SK-N-SH (cell line): ENCODE data around the gene MUSTN1. TPM values are rescaled to one million over a fixed set of nuclear protein-coding genes. Genes with fewer than 3 reads are reported as not detected.

Experiments used
- CTCF ChIA-PET: fragments of 300-600, 350-600 bp; formaldehyde crosslinking; extraction: SDS; loops from one replicate; lab custom pipeline; 2021; lab: Yijun Ruan, JAX
- POLR2A ChIA-PET: fragments of 350-600 bp; sonication (Branson Sonifier 250); formaldehyde crosslinking; extraction: SDS; loops from one replicate; lab custom pipeline; 2020; ENCODE audit warnings: antibody characterized with exemption, inconsistent platforms; lab: Yijun Ruan, JAX
- DNase-seq: peaks from one replicate; pipeline ENCODE4 v3.0.0; 2012
- H2AFZ ChIP-seq: fragments of 200-600 bp; sonication (generic); 2 replicates; pipeline ENCODE4 v1.8.1; 2016; ENCODE audit warnings: antibody characterized with exemption, mild to moderate bottlenecking, low read depth
- H3F3A ChIP-seq: fragments of 200-600 bp; sonication (generic); replicated peaks from 2 replicates; pipeline ENCODE3; 2016; ENCODE audit warnings: antibody characterized with exemption, mild to moderate bottlenecking; ENCODE audit not compliant: insufficient read depth
- H3K27ac ChIP-seq, 2 experiments: fragments of 200-500 bp in 1 of 2; fragments of 200-600 bp in 1 of 2; sonication (Bioruptor generic) in 1 of 2; sonication (generic), shearing (Covaris generic) in 1 of 2; 2 replicates each; pipeline versions ENCODE4 v1.5.1 to v1.6.1; 2014 to 2016; ENCODE audit warnings: low read depth in 2 of 2, inconsistent platforms in 1 of 2, low read length in 1 of 2, mild to moderate bottlenecking in 1 of 2, mixed read lengths in 1 of 2
- H3K27me3 ChIP-seq: fragments of 200-600 bp; sonication (generic), shearing (Covaris generic); 2 replicates; pipeline ENCODE4 v1.6.1; 2016; ENCODE audit warnings: mixed run types; ENCODE audit not compliant: insufficient read depth
- H3K36me3 ChIP-seq, 2 experiments: fragments of 200-500 bp in 1 of 2; fragments of 200-600 bp in 1 of 2; sonication (Bioruptor generic) in 1 of 2; sonication (generic) in 1 of 2; replicated peaks in 1 of 2; 2 replicates each; pipeline versions ENCODE3 to v1.5.1; 2014 to 2016; ENCODE audit warnings: low read length in 1 of 2, mild to moderate bottlenecking in 1 of 2; ENCODE audit not compliant: insufficient read depth in 2 of 2, control insufficient read depth in 1 of 2
- H3K4me1 ChIP-seq, 2 experiments: fragments of 200-500 bp in 1 of 2; fragments of 200-600 bp in 1 of 2; sonication (Bioruptor generic) in 1 of 2; sonication (generic), shearing (Covaris generic) in 1 of 2; 2 replicates each; pipeline versions ENCODE4 v1.5.1 to v1.6.1; 2014 to 2016; ENCODE audit warnings: low read depth in 1 of 2, low read length in 1 of 2, mixed run types in 1 of 2; ENCODE audit not compliant: insufficient read depth in 2 of 2, control insufficient read depth in 1 of 2
- H3K4me2 ChIP-seq: fragments of 200-600 bp; sonication (generic), shearing (Covaris generic); 2 replicates; pipeline ENCODE4 v1.6.1; 2017; ENCODE audit warnings: mixed run types
- H3K4me3 ChIP-seq, 2 experiments: fragments of 200-500 bp in 1 of 2; fragments of 200-600 bp in 1 of 2; sonication (Bioruptor generic) in 1 of 2; sonication (generic), shearing (Covaris generic) in 1 of 2; 2 replicates each; pipeline versions ENCODE4 v1.5.1 to v1.8.1; 2014 to 2016; ENCODE audit warnings: low read depth in 2 of 2, inconsistent platforms in 1 of 2, low read length in 1 of 2, mild to moderate bottlenecking in 1 of 2, mixed read lengths in 1 of 2, moderate library complexity in 1 of 2
- H3K79me2 ChIP-seq: fragments of 200-600 bp; sonication (generic); 2 replicates; pipeline ENCODE4 v1.8.1; 2017; ENCODE audit warnings: mild to moderate bottlenecking; ENCODE audit not compliant: insufficient read depth
- H3K9ac ChIP-seq: fragments of 200-600 bp; sonication (generic); 2 replicates; pipeline ENCODE4 v1.6.1; 2017; ENCODE audit warnings: mixed run types
- H3K9me2 ChIP-seq: fragments of 200-600 bp; sonication (generic); 2 replicates; pipeline ENCODE4 v1.6.1; 2017; ENCODE audit warnings: mixed run types
- H3K9me3 ChIP-seq: fragments of 200-600 bp; sonication (generic); 2 replicates; pipeline ENCODE4 v1.6.1; 2017; ENCODE audit warnings: mixed run types, mild to moderate bottlenecking, moderate library complexity
- H4K20me1 ChIP-seq: fragments of 200-600 bp; sonication (generic); 2 replicates; pipeline ENCODE4 v1.6.1; 2017; ENCODE audit warnings: mild to moderate bottlenecking, mixed run types; ENCODE audit not compliant: insufficient read depth
- PBX3 ChIP-seq: IDR thresholded peaks from 2 replicates; pipeline ENCODE4; 2012
- REST ChIP-seq: IDR thresholded peaks from 2 replicates; pipeline ENCODE4 v1.6.1; 2012; ENCODE audit warnings: mild to moderate bottlenecking, low read depth, low read length, moderate library complexity
- RXRA ChIP-seq: IDR thresholded peaks from 2 replicates; pipeline ENCODE4 v1.4.0; 2012; ENCODE audit warnings: low read depth, mild to moderate bottlenecking, borderline replicate concordance
- ZBTB33 ChIP-seq: IDR thresholded peaks from 2 replicates; pipeline ENCODE4 v1.4.0; 2012; ENCODE audit warnings: low read depth, borderline replicate concordance
- WGBS: methylation state at CpG from one replicate; pipeline ENCODE4 v1.1.6; 2017; ENCODE audit warnings: low lambda C conversion rate; 5-methylcytosine and 5-hydroxymethylcytosine counted together
- polyA plus RNA-seq, 3 experiments: library from polyadenylated mRNA; depleted of rRNA; stranded (reverse); fragments of >200 nt; gene quantifications; 2 replicates each; pipeline ENCODE4 v1.2.3, GENCODE V29; 2012

Gene MUSTN1
- polyA plus RNA-seq, 1 of the 3 experiments (the other 2 are of a cell fraction) = 0.54 TPM

- no peak for DNase-seq
These were observed 48.2 kb downstream of the MUSTN1 start for GRCh38 chr3:52786330-52787215.

More at GRCh38 chr3:52786330-52787215, 48.2 kb downstream of the MUSTN1 start:
- Histone ChIP-seq H3K4me3 (no peak overlapping the region), H3K27ac (no peak overlapping the region), H3K4me2 (no peak overlapping the region), H3K9me3 (no peaks in the 10 kb centered on the region), H3K4me1 (no peaks in the 10 kb centered on the region), H3K36me3 (no peaks in the 10 kb centered on the region), H3K9ac (no peak overlapping the region), H3F3A (no peaks in the 10 kb centered on the region), H3K9me2 (no peaks in the 10 kb centered on the region), H2AFZ (no peak overlapping the region), H3K79me2 (no peaks in the 10 kb centered on the region), H4K20me1 (no peaks in the 10 kb centered on the region), H3K27me3 (no peaks in the 10 kb centered on the region)
- no peak for TF ChIP-seq RXRA
- TF ChIP-seq PBX3 = no peak
- no peak for TF ChIP-seq ZBTB33
- TF ChIP-seq REST = no peak
- ChIA-PET CTCF (interaction anchor here (0.6 kb wide), 1 partner anchor 34 kb away, joined by 3 read pairs; no protein-coding TSS in a partner anchor), POLR2A (no interaction called here)
- 64% methylated on average over 16 of the region's 19 CpGs for WGBS
